HG03354 (cell line): ENCODE measurements around the gene SLC38A6.
"Not testable (repeated sequence)": the region's sequence is repeated elsewhere in the genome, so short reads cannot be mapped to it uniquely, and the experiment has no call there.

ENCODE experiments used
- ATAC-seq: cut with Tn5 transposase; IDR thresholded peaks from one replicate; pipeline ENCODE4 v1.9.1; 2021; ENCODE audit warnings: mild to moderate bottlenecking; ENCODE audit not compliant: unreplicated experiment, poor library complexity, severe bottlenecking

SLC38A6 gene

GRCh38 chr14:61043506-61043905 is 62.5 kb downstream of the SLC38A6 start:
- ATAC-seq, result no peak

- no peak for ATAC-seq
These were observed 66.0 kb downstream of the SLC38A6 start for GRCh38 chr14:61047021-61047420.

GRCh38 chr14:61048640-61049039 is 67.6 kb downstream of the SLC38A6 start:
- no peak for ATAC-seq

GRCh38 chr14:61050417-61050816 is 69.4 kb downstream of the SLC38A6 start:
- no peak for ATAC-seq

DNA sequence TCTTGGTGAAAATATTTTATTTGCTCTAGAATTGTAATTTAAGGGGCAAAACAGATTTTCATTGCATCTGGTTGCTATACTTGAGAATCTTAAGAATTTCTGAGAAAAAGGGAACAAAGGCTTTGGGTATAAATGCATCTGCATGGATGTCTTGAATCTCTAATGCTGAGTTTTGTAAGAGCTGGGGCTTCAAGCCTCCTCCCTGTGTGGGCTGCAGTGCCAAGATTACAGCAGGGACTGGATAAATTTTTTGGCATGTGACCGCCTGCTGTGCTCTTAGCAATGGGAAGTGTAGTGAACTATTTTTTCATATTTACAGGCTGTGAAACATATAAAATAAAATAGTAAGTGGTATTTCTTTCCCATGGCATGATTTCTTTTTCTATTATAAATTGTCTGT is 70.0 kb downstream of the SLC38A6 start:
- no peak for ATAC-seq

GRCh38 chr14:61051621-61052020 is 70.6 kb downstream of the SLC38A6 start:
- no peak for ATAC-seq

- no peak for ATAC-seq
These were observed 82.4 kb downstream of the SLC38A6 start for GRCh38 chr14:61063461-61063860.

GRCh38 chr14:61064210-61064609 is 83.2 kb downstream of the SLC38A6 start:
- no peak for ATAC-seq

GRCh38 chr14:61064856-61065255 is 83.8 kb downstream of the SLC38A6 start:
- no peak for ATAC-seq

DNA sequence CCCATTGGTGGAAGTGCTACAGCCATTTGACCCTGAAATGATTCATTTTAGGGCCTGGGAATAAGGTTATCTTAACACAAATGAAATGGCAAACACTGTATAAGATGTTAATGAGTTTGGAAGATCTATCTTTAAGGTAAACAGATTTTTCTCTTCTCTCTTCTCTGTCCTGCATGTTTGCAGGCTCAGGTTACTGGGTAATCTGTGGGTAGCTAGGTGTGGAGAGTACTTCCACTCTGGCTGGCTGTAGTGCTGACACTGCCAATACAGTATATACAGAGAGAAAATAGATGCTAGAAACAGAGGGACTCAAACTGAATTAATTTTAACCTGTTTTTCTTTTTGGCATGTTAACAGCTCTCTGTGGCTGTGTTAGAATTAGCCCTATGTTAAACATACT is 84.6 kb downstream of the SLC38A6 start:
- ATAC-seq, result no peak

DNA sequence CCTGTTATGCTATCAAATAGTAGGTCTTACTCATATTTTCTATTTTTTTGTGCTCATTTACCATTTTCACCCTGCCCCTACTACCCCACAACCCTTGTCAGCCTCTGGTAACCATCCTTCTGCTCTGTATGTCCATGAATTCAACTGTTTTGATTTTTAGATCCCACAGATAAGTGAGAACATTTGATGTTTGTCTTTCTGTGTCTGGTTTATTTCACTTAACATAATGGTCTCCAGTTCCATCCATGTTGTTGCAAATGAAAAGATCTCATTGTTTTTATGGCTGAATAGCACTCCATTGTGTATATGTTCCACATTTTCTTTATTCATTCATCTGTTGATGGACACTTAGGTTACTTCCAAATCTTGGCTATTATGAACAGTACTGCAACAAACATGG is 91.4 kb downstream of the SLC38A6 start:
- ATAC-seq, result not testable (repeated sequence)

DNA sequence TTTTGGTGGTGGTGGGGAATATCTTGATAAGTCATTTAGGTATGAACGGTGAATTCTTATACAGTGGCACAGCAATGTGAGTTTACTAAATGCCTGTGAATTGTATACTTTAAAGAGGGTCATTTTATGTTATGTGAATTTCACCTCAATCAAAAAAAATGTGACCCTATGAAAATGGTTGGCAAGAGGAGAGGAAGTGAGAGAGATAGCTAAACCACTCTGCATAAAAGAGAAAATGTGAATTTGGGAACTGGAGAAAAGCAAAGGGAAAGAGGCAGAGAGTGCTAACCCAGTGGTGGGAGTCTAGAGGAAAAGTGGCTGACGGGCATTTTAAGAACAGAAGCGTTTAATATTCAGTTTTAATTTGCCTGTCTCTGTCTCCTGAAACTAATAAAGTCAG is 93.8 kb downstream of the SLC38A6 start:
- no peak for ATAC-seq

GRCh38 chr14:61076556-61076955 is 95.5 kb downstream of the SLC38A6 start:
- no peak for ATAC-seq

- no peak for ATAC-seq
These were observed 96.4 kb downstream of the SLC38A6 start for GRCh38 chr14:61077437-61077836.

DNA sequence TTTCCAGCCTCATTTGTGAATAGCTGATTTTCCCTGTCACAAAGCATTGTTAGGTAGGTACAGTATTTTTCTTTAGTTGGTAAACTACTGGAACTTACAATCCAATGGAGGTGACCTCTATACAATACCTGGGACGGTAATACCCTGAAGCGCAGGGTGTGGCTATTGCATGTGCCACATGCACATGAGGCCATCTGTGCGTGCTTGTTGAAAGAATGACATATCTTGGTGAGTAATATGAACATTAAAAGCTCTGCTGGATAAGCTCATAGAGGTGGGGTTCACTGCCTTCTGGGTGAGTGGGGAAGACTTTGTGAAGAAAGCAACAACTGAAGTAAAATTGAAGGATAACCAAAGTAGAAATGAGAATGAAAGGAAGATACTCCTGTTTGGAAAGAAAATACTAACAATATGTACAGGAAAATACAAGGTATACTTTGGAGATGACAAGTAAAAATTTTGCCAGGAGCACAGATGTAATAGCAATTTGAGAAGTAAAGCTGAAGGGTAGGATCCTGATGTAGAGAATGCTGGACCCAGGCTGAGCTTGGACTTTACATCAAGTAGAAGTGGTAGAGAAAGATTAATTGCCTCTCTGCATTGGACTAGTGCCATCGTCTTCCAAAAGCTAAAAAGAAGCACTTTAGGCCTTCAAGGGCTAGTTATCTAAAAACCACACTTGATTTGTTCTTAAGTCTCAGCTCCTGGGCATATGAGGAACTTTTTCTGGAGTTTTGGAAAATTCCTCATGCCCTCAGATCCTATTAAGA is 97.1 kb downstream of the SLC38A6 start:
- no peak for ATAC-seq

GRCh38 chr14:61080591-61081010 is 99.6 kb downstream of the SLC38A6 start:
- no peak for ATAC-seq

DNA sequence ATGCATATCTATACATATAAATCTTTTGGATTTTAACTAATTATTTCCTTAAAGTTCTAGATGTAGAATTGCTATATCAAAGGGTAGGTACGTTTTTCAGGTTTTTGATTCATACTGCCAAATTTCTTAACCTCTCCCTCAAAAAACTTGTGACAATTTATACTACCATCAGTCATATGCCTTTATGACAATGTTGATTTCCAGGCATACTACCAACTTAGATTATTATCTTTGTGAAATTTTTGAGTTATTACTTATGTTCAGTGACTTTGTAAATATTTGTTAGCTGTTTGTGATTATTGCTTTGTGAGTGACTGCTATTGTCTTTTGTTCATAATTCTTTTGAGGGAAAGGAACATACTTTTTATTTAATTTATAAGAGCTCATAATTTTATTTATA is 107.0 kb downstream of the SLC38A6 start:
- no peak for ATAC-seq

DNA sequence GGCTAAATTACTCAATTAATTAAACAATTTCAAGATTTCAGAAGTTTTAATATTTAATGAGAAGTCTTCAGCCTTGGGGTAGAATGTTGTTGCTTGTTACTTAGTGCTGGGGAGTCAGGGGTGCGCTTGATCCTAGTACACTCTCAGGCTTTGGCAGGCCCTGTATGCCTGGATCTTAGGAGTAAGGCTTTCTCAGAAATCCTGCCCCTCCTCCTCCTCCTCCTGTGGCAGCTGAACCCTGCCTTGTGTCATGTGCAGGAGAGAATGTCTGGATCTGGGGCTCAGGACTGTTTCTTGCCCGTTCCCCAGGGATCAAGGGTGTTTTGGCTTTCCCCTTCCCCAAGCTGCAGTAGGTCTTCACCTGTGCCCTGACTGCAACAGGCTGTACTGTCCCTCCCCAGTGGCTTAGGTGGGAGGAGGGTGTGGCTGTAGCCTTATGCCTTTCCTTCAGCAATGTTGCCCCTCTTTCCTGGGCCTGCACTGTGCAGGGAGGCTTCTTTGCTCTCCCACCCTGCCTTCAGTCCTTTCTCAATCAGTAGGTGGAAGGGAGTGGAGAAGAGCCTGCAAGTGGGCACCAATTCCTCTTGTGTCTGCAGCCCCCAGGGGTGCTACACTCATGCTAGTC is 108.2 kb downstream of the SLC38A6 start:
- no peak for ATAC-seq

DNA sequence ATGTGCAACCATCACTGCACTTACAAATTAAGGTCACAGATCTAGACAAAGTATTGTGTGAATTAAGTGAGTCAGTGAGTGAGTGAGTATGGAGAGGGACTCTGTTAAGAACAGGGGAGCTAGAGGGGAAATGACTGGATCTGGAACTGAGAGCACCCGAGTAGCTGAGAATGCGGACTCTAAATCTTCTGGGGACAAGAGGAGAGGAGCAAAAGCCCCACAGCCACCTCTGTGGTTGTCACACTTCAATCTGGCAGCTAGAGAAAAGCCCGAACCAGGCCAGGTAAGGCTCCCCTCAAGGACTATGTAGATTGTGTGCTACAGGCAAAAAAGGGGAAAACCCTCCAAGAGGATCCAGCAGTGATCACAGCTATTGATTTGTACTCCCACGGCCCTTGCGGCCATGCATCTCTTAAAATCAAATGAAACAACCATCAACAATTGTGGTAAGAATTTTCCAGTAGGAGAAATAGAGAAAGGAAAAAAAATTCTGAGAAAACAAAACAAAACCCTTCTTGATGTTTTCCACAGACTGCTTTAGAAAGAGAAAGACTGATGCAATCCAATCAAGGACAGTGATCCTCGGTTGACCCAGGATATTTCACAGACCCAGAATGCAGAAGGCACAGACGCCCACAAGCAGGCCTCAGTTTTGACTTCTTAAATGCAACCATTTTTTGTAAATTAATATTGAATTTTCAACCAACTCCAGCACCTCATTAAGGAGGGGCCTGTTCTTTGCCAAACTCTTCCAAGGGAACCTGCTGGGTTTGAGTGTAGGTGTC is 109.6 kb downstream of the SLC38A6 start:
- ATAC-seq, result no peak

DNA sequence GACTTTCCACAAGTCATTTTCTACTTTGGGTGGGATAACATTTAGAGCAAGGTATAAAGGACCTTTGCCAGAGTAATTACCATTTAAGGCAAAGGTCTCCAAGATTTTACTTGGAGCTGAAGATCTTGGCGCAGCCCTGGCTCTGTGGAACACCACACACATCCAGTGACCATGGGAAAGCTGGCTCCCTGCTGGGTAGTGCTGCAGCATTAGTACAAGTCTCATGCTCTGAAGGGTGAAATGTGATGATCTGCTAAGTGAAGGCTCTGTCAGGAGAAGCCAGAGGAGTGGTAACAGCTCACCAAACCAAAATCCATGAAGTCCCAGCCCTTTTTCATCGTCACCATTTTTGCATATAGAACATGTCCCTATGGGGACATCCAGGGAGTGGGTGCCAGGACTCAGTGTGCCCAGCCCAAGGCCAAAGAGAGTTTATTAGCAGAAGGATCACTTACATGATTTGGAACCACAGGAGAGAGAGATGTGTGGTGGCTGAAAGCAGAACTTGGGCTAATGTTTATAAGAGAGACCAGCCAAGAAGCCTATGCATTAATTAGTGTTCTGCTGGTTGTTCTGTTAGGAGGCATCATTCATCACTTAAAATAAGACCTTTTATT is 110.7 kb downstream of the SLC38A6 start:
- no peak for ATAC-seq
